HTR-8/SVneo (cell line): Measurements from ENCODE around the gene VSIG8.

ENCODE experiments used
- DNase-seq: peaks from one replicate; pipeline ENCODE4 v3.0.0; 2011; ENCODE audit warnings: low spot score, mixed read lengths; ENCODE audit not compliant: insufficient read length
- FAIRE-seq: peaks from 2 replicates; lab custom pipeline; 2011; peaks lifted over from hg19 to GRCh38; lab: Jason Lieb, UNC

The VSIG8 gene

GRCh38 chr1:159860456-159860855 lies 2.0 kb downstream of the VSIG8 start:
- FAIRE-seq = no peak
- DNase-seq = no peak

GRCh38 chr1:159859767-159860322 lies 2.6 kb downstream of the VSIG8 start:
- FAIRE-seq (no peak), DNase-seq (no peak)

GRCh38 chr1:159857889-159858288 lies 4.6 kb downstream of the VSIG8 start:
- FAIRE-seq = no peak
- no peak for DNase-seq

- FAIRE-seq (no peak), DNase-seq (no peak)
These were observed 5.9 kb downstream of the VSIG8 start for GRCh38 chr1:159856576-159856975.

- DNase-seq (no peak), FAIRE-seq (no peak)
These were observed 6.7 kb downstream of the VSIG8 start for GRCh38 chr1:159855709-159856108.

GRCh38 chr1:159854693-159855192 lies 7.7 kb downstream of the VSIG8 start:
- DNase-seq (peak; percentile 65), FAIRE-seq (peak; percentile 78)

- FAIRE-seq = peak; percentile 9
These were observed 8.3 kb downstream of the VSIG8 start for GRCh38 chr1:159854116-159854692.

GRCh38 chr1:159853417-159854115 lies 8.9 kb downstream of the VSIG8 start:
- DNase-seq (no peak), FAIRE-seq (no peak)

More at GRCh38 chr1:159854116-159854692, 8.3 kb downstream of the VSIG8 start:
- peak; percentile 60 for DNase-seq

GRCh38 chr1:159851407-159851806 lies 11.1 kb downstream of the VSIG8 start:
- FAIRE-seq (no peak), DNase-seq (no peak)

- FAIRE-seq (no peak), DNase-seq (no peak)
These were observed 12.7 kb downstream of the VSIG8 start for GRCh38 chr1:159849626-159850366.

GRCh38 chr1:159848326-159848725 lies 14.1 kb downstream of the VSIG8 start:
- DNase-seq = no peak
- no peak for FAIRE-seq

- DNase-seq = no peak
- no peak for FAIRE-seq
These were observed 15.2 kb downstream of the VSIG8 start for GRCh38 chr1:159847231-159847630.

- FAIRE-seq (no peak), DNase-seq (no peak)
These were observed 16.5 kb downstream of the VSIG8 start for GRCh38 chr1:159845751-159846629.

- FAIRE-seq = no peak
- no peak for DNase-seq
These were observed 19.0 kb downstream of the VSIG8 start for GRCh38 chr1:159843459-159843858.

- DNase-seq (no peak), FAIRE-seq (no peak)
These were observed 20.7 kb downstream of the VSIG8 start for GRCh38 chr1:159841749-159842148.

- no peak for DNase-seq
- FAIRE-seq = no peak
These were observed 23.2 kb downstream of the VSIG8 start for GRCh38 chr1:159839116-159839849.

GRCh38 chr1:159838715-159839114 lies 23.7 kb downstream of the VSIG8 start:
- DNase-seq = no peak
- FAIRE-seq = no peak

GRCh38 chr1:159835862-159836525 lies 26.5 kb downstream of the VSIG8 start:
- no peak for DNase-seq
- no peak for FAIRE-seq

- FAIRE-seq (no peak), DNase-seq (no peak)
These were observed 27.1 kb downstream of the VSIG8 start for GRCh38 chr1:159835356-159835755.
